CD4-positive, alpha-beta T cell (primary cell): Measurements from ENCODE around the gene PTPRM. TPM values are rescaled to one million over a fixed set of nuclear protein-coding genes. Genes with fewer than 3 reads are reported as not detected.

ENCODE experiments used
- ATAC-seq: fragments of 200-7000 bp; cut with Tn5 transposase; one replicate; pipeline ENCODE4 v1.10.0; 2022; ENCODE audit warnings: mild to moderate bottlenecking; ENCODE audit not compliant: poor library complexity
- CTCF ChIA-PET: fragments of 350-600 bp; sonication (Branson Sonifier 250); formaldehyde crosslinking; loops from one replicate; lab custom pipeline; 2021; ENCODE audit warnings: antibody characterized with exemption, inconsistent platforms; lab: Charles Lee
- POLR2A ChIA-PET: fragments of 350-600 bp; sonication (Branson Sonifier 250); formaldehyde crosslinking; loops from one replicate; lab custom pipeline; 2021; ENCODE audit warnings: antibody characterized with exemption, inconsistent platforms; lab: Charles Lee
- DNase-seq, 14 experiments: peaks; one replicate each; pipeline ENCODE4 v3.0.0-alpha.2; 2013 to 2020; ENCODE audit warnings: mixed read lengths in 2 of 14
- H3K27ac ChIP-seq, 2 donors: one replicate each; pipeline versions ENCODE4 v1.5.1 to v1.7.0; 2013; ENCODE audit warnings: low read length in 2 of 2, low read depth in 1 of 2, mild to moderate bottlenecking in 1 of 2
- H3K27me3 ChIP-seq, 2 experiments: 1 replicate in 1 of 2; 2 replicates in 1 of 2; pipeline versions ENCODE4 v1.6.1 to v1.7.0; 2013; ENCODE audit warnings: low read length in 2 of 2, control low read depth in 1 of 2, mild to moderate bottlenecking in 1 of 2, moderate library complexity in 1 of 2; ENCODE audit not compliant: insufficient read depth in 2 of 2, control insufficient read depth in 1 of 2
- H3K36me3 ChIP-seq: one replicate; pipeline ENCODE4 v1.6.1; 2013; ENCODE audit warnings: low read length, control low read depth; ENCODE audit not compliant: insufficient read depth
- H3K4me1 ChIP-seq: one replicate; pipeline ENCODE4 v1.6.1; 2013; ENCODE audit warnings: low read length, control low read depth; ENCODE audit not compliant: insufficient read depth
- H3K4me3 ChIP-seq: one replicate; pipeline ENCODE4 v1.5.1; 2013; ENCODE audit warnings: mild to moderate bottlenecking, low read length, moderate library complexity
- H3K9me3 ChIP-seq, 2 experiments: 1 replicate in 1 of 2; 2 replicates in 1 of 2; pipeline versions ENCODE4 v1.6.1 to v1.7.0; 2013; ENCODE audit warnings: low read length in 2 of 2, mild to moderate bottlenecking in 2 of 2, control low read depth in 1 of 2, moderate library complexity in 1 of 2; ENCODE audit not compliant: control insufficient read depth in 1 of 2, insufficient read depth in 1 of 2
- H3K27ac Mint-ChIP-seq: one replicate; pipeline ENCODE4 v1.8.0; 2020; ENCODE audit warnings: mixed read lengths
- H3K27me3 Mint-ChIP-seq: one replicate; pipeline ENCODE4 v1.8.0; 2021; ENCODE audit warnings: mixed read lengths
- H3K36me3 Mint-ChIP-seq: one replicate; pipeline ENCODE4 v1.8.0; 2021; ENCODE audit warnings: low read depth, mixed read lengths
- H3K4me1 Mint-ChIP-seq: one replicate; pipeline ENCODE4 v1.8.0; 2021; ENCODE audit warnings: low read depth, mixed read lengths
- H3K4me3 Mint-ChIP-seq: one replicate; pipeline ENCODE4 v1.8.0; 2020; ENCODE audit warnings: mild to moderate bottlenecking, mixed read lengths
- H3K9me3 Mint-ChIP-seq: one replicate; pipeline ENCODE4 v1.8.0; 2020; ENCODE audit warnings: mixed read lengths
- intact Hi-C, 2 experiments: fragments of 100-400 bp; cut with DNase I in 1 of 2; cut with micrococcal nuclease in 1 of 2; formaldehyde crosslinking; loops; one replicate each; pipeline versions ENCODE4 v1.15.1 to v1.9.0; 2023 to 2025; cut with DNase I, micrococcal nuclease
- total RNA-seq, 174 experiments: library from RNA in 2 of 174; stranded (reverse) in 2 of 174; gene quantifications; one replicate each; pipeline ENCODE4 v1.2.3 and lab custom pipeline; 2021 to 2026
- TF ChIP-seq, protein P1 (sequence below): fragments of 200-600 bp; IDR thresholded peaks from one replicate; pipeline ENCODE4 v1.8.0; 2022; ENCODE audit warnings: antibody characterized with exemption, mild to moderate bottlenecking

The PTPRM gene
- total RNA-seq, 2 experiments from 2014 or later = 21.7 to 21.9 TPM

DNA sequence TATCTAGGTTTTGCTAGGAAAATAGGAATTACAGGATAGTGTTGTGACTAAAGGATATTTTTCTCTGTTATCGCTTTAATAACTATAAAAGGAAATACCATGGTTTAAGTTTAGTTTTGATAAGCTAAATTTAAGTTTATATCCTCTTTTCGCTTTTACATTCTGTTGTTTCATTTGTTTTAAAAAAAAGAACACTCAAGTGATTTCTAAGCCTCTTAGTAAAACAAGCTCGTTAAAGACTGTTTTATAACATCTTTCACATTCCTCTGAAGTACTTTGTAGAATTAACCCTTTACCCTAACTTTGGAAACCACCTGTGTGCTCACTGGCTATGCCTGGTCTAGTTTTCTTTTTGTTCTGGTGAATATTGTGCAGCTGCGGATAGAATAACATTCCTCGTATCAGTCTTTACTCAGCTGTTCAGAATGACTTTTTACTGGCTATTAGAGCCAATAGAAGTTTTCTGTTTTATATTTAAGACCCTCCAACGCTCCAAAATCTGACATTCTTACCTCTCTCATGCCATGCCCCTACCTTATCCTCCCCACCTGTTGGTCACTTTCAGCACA lies 183.1 kb downstream of the PTPRM start:
- CTCF ChIA-PET = no interaction called here
- no peak for ATAC-seq
- intact Hi-C loops = no loop called here
- TF ChIP-seq, protein P1, sequence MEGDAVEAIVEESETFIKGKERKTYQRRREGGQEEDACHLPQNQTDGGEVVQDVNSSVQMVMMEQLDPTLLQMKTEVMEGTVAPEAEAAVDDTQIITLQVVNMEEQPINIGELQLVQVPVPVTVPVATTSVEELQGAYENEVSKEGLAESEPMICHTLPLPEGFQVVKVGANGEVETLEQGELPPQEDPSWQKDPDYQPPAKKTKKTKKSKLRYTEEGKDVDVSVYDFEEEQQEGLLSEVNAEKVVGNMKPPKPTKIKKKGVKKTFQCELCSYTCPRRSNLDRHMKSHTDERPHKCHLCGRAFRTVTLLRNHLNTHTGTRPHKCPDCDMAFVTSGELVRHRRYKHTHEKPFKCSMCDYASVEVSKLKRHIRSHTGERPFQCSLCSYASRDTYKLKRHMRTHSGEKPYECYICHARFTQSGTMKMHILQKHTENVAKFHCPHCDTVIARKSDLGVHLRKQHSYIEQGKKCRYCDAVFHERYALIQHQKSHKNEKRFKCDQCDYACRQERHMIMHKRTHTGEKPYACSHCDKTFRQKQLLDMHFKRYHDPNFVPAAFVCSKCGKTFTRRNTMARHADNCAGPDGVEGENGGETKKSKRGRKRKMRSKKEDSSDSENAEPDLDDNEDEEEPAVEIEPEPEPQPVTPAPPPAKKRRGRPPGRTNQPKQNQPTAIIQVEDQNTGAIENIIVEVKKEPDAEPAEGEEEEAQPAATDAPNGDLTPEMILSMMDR = no peak
- Mint-ChIP-seq H3K36me3 (no peaks in the 10 kb centered on the region), H3K27ac (no peak overlapping the region), H3K4me3 (no peak overlapping the region), H3K9me3 (peaks cover 7% of the 10 kb centered on the region), H3K27me3 (no peaks in the 10 kb centered on the region), H3K4me1 (no peaks in the 10 kb centered on the region)
- Histone ChIP-seq H3K4me1 (no peaks in the 10 kb centered on the region), H3K9me3 (peaks cover 3 to 9% of the 10 kb centered on the region in 2 experiments), H3K4me3 (no peak overlapping the region), H3K36me3 (no peaks in the 10 kb centered on the region), H3K27me3 (no peaks in the 10 kb centered on the region), H3K27ac (no peak overlapping the region)
- no peak for DNase-seq
- POLR2A ChIA-PET = no interaction called here

DNA sequence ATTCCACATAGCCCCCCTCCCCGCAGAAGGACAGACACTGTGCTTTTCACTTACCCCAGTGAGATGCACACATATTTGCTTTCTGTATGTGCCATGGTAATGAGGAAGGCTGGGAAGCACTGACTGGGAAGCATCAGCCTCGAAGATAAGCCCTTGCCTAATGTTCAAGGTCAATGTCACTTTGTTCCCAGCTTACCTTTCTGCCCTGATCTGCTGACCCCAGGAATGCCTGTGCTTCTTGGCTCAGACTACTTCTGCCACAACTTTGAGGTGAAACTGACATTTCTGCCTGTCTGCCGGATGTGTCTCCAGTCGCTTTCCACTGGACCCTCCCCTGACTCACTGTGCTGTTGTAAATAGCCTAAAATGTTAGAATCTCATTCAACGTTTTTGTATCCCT lies 183.8 kb downstream of the PTPRM start:
- Mint-ChIP-seq H3K4me3 (no peak overlapping the region), H3K27me3 (no peaks in the 10 kb centered on the region), H3K4me1 (no peaks in the 10 kb centered on the region), H3K9me3 (peaks cover under 1% of the 10 kb centered on the region), H3K36me3 (no peaks in the 10 kb centered on the region), H3K27ac (no peak overlapping the region)
- intact Hi-C loops = no loop called here
- no peaks in the 10 kb centered on the region for H3K27me3 ChIP-seq
- H3K27ac ChIP-seq = no peak overlapping the region
- POLR2A ChIA-PET = no interaction called here
- ATAC-seq (no peak), DNase-seq (no peak)
- TF ChIP-seq, protein P1 = no peak
- CTCF ChIA-PET = no interaction called here
- no peaks in the 10 kb centered on the region for H3K36me3 ChIP-seq
- H3K4me3 ChIP-seq = no peak overlapping the region
- H3K9me3 ChIP-seq = peaks cover 3 to 7% of the 10 kb centered on the region in 2 experiments
- no peaks in the 10 kb centered on the region for H3K4me1 ChIP-seq

DNA sequence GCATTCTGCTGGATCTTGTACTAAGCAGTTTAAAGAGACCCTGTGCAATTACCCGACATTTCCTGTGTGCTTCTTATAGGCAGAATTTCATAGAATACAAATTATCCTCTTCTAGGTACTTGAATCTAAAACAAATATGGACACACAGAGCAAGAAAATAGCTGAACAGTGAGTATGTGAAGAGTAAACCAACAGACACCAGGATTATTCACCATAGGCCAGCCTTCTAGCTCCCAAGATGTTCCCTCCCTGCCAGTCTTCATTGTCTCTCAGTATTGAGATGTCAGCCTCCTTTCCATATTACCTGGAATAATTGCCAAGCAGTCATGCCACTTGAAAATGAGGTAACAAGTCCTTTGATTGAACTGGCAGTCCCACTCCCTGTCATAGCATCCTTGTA lies 187.1 kb downstream of the PTPRM start:
- no peak overlapping the region for H3K4me3 Mint-ChIP-seq
- TF ChIP-seq, protein P1 = no peak
- no peak for DNase-seq
- H3K36me3 Mint-ChIP-seq = no peaks in the 10 kb centered on the region
- Histone ChIP-seq H3K4me3 (no peak overlapping the region), H3K27me3 (no peaks in the 10 kb centered on the region), H3K36me3 (no peaks in the 10 kb centered on the region), H3K27ac (no peak overlapping the region), H3K9me3 (no peaks in the 10 kb centered on the region), H3K4me1 (no peaks in the 10 kb centered on the region)
- CTCF ChIA-PET = no interaction called here
- POLR2A ChIA-PET = no interaction called here
- intact Hi-C loops = no loop called here
- H3K27ac Mint-ChIP-seq = no peak overlapping the region
- H3K9me3 Mint-ChIP-seq = no peaks in the 10 kb centered on the region
- H3K4me1 Mint-ChIP-seq = no peaks in the 10 kb centered on the region
- ATAC-seq = no peak
- H3K27me3 Mint-ChIP-seq = no peaks in the 10 kb centered on the region
